GM11168 (cell line): ENCODE data around the gene SERPINB13.
"Not testable (repeated sequence)": the region's sequence is repeated elsewhere in the genome, so short reads cannot be mapped to it uniquely, and the experiment has no call there.

Experiments used
- in situ Hi-C: fragments of 300-500 bp; cut with MboI; formaldehyde crosslinking; loops from one replicate; pipeline ENCODE4 v1.12.0; 2022; ENCODE audit warnings: low sequenced_read_pairs; ENCODE audit not compliant: unreplicated experiment

Gene SERPINB13

GRCh38 chr18:63586431-63586830, 712 bp upstream of the SERPINB13 start:
- in situ Hi-C loops, result no loop called here

DNA sequence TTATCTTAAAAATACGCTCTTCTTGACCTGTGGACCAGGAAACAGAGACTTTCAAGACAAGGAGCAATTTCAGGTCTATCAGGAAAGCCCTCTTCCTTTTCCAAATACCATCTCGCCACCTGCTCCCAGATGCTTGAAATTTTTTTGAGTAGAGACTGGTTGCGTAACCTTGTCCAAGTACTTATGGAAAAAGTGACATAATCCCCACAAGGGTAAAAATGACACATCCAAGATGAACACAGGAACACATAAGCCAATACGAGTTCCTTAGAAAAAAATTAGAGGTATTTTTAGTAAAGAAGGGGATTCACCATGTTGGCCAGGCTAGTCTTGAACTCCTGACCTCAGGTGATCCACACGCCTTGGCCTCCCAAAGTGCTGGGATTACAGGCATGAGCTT, 1.8 kb downstream of the SERPINB13 start:
- in situ Hi-C loops, result no loop called here

DNA sequence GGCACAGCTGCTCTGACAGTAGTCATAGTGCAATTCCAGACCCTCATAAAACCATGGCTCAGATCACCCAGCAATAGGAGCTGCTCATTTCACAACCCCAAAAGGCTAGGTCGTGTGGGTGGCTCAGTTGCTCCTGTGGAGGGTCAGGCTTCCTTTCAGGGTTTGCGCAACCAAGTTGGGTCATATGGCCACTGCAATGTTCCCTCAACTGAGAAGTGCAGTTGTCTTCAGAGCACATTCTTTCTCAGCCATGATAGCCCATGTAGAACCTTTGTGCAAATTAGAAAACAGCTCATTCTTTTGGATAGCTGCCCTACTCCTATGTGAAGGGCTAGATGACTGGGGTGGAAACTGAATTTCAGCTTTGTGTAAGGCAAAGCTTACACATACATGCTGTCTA, 3.2 kb downstream of the SERPINB13 start:
- in situ Hi-C loops, result no loop called here

- in situ Hi-C loops, result no loop called here
Measured at GRCh38 chr18:63590966-63591695, 4.0 kb downstream of the SERPINB13 start.

GRCh38 chr18:63591725-63592124, 4.6 kb downstream of the SERPINB13 start:
- in situ Hi-C loops, result no loop called here

DNA sequence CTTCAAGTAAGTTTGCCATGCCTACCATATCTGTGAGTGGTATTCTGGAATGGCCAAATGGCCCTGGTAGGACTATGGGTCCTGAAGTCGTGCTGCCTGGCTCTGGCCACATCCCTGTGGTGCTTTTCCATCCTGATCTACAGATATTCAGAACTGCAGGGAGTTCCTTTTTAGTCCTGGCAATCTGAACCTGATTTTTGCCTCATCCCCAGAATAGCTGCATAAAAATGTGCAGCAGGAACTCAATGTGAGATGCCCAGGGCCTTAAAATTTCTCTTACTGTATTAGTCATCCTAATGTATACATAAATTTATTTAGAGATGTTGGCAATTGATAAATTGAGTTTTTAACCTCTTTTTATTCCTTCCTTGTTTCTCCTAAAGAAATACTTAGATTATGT, 5.3 kb downstream of the SERPINB13 start:
- in situ Hi-C loops, result no loop called here

- in situ Hi-C loops, result no loop called here
Measured at GRCh38 chr18:63596964-63597363, 9.8 kb downstream of the SERPINB13 start.

- in situ Hi-C loops, result no loop called here
Measured at GRCh38 chr18:63603355-63603754, 16.2 kb downstream of the SERPINB13 start.

- in situ Hi-C loops, result no loop called here
Measured at GRCh38 chr18:63603772-63604171, 16.6 kb downstream of the SERPINB13 start.

DNA sequence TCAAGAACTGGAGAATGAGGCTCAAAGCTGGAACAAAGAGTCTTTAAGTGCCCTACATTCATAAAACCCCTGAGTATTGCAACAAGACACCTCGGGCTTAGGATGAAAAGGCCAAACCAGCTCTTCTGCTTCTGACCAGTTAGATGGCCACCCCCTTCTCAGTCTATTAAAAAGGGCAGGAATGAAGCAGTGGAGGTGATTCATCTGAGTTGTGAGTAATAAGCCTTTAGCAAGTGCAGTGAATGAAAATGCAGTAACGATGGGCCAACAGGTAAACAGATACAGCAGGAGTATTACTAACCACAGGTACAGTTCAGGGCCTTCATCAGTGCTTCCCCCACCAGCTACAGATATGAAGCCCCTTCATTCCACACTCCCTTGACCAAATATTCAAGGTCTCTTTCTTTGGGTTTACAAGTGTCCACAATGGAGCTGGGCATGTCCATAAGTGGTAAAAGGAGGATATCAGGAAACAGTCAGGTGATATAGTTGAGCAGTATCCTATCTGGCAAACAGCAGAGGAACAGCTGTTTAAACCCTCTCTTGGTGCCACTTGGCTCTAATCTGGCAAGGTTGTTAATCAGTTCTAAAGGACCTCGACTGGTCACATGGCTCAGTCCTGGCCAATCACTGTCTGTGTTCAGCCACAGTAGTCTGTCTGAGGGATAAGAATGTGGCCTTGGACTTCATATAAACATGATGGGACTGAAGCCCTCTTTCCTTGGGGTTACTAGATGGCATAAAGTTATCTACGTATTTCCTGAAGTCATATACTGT, 17.8 kb downstream of the SERPINB13 start:
- in situ Hi-C loops, result no loop called here

- in situ Hi-C loops, result no loop called here
Measured at GRCh38 chr18:63606526-63606925, 19.4 kb downstream of the SERPINB13 start.

DNA sequence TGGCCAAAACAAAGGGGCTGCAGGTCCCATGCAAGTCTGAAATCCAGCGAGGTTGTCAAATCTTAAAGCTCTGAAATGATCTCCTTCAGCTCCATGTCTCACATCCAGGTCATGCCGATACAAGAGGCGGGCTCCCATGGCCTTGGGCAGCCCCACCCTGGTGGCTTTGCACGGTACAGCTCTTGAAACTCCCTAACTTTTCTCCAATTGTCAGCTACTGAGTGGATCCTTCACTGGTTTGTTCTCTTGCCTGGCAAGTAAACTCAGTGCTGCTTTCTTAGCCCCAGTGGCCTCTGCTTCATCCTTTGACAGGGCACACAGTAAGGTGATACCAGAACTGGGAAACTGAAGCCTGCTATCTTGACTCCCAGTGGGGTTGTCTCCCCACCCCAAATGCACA, 26.3 kb downstream of the SERPINB13 start:
- in situ Hi-C loops, result no loop called here

GRCh38 chr18:63617049-63617914, 30.1 kb downstream of the SERPINB13 start:
- in situ Hi-C loops, result no loop called here

DNA sequence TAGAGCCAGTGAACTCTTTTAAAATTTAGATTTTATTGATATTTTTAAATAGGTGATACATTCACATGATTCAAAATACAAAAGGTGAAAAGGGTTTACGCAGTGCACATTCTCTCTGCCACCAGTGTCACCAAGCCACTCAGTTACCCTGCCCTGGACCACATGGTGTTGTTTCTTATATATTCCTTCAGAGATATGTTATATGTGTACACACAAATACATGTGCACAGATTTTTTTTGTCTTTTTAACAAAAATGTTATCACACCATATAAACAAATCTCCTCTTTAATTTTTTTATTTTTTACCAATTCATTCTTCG, 30.7 kb downstream of the SERPINB13 start:
- in situ Hi-C loops, result no loop called here

DNA sequence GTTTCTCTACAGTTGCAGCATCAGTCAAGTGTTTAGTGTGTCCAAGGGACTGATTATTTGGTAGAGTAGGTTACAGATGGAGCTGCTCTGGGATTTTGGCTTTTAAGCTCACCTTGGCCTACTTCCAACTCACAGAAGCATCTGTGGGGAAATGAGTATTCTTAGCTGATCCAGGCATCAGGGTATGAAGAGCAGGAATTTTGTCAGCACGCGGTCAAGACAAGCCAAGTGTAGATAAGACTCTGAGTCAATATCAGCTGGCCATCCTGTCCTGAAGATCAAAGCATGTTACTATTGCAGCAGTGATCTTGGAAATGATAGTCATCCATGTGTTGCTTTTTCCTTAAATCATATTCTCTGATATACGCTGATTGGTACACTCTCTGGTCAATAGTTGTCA, 32.5 kb downstream of the SERPINB13 start:
- in situ Hi-C loops, result no loop called here

DNA sequence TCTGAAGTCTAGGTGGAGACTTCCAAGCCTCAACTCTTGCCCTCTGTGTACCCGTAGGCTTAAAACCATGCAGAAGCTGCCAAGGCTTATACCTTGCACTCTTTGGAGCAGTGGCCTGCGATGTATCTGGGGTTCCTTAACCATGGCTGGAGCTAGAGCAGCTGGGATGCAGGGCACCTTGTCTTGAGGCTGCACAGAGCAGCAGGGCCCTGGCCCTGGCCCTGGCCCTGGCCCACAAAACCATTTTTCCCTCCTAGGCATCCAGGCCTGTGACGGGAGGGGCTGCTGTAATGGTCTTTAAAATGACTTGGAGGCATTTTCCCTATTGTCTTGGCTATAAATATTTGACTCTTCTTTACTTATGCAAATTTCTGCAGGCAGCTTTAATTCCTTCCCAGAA, 37.7 kb downstream of the SERPINB13 start:
- in situ Hi-C loops, result no loop called here

DNA sequence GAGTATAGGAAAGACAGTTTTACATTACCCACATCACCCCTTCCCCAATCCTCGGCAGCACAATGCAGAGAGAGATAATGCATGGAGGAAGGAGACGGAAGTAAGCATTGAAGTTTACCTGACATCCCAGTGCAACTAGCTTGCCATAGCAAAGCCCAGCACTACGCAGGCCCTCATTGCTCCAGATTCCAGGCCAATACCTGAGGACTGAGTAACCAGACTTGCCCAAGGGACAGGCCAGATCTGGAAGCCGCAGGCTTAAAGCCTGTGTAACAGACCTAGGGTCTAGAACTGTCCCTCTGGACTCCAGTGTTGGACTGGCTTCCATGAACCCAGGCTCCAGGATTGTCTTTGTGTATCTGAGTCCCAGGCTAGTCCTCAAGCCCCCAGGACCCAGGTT, 39.3 kb downstream of the SERPINB13 start:
- in situ Hi-C loops, result no loop called here

- in situ Hi-C loops, result no loop called here
Measured at GRCh38 chr18:63627819-63628218, 40.7 kb downstream of the SERPINB13 start.

GRCh38 chr18:63637703-63638102, 50.6 kb downstream of the SERPINB13 start:
- in situ Hi-C loops, result no loop called here

DNA sequence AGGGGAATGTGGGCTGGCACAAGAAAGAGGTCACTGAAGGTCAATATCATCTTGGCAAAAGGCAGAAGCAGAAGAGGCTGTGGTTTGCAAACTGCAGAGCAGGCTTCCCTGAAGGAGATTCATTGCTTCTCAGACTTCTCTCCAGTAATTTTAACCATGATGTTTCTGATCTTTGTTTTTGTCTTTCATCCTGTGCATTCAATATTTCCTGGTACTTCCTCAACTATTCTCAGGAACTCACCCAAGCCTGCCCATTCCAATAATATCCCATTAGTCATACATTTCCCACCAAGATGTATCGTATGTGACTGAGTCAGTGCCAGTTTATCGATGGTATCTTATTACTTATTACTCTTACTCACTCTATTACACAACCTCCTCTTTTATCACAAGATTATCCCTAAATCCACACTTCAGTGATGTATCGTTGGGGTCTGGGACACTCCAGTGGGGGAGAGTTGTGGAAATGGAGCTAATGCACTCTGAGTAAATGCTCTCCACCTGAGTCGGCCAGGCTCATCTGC, 54.1 kb downstream of the SERPINB13 start:
- in situ Hi-C loops, result not testable (repeated sequence)
